Lower leg skin (tissue), 3 donors: Measurements from ENCODE around the gene CALU.

Experiments
- POLR2A ChIP-seq, 2 donors: fragments of 450-650 bp; IDR thresholded peaks; one replicate each; pipeline ENCODE4 v1.6.1; 2016 to 2017; ENCODE audit warnings: antibody characterized with exemption in 2 of 2, mild to moderate bottlenecking in 1 of 2, moderate library complexity in 1 of 2
- TF ChIP-seq, protein P1 (sequence below), 3 donors: fragments of 450-650 bp; IDR thresholded peaks; one replicate each; pipeline ENCODE4 v1.5.1; 2016; ENCODE audit warnings: antibody characterized with exemption in 3 of 3, mild to moderate bottlenecking in 3 of 3, moderate library complexity in 2 of 3

DNA sequence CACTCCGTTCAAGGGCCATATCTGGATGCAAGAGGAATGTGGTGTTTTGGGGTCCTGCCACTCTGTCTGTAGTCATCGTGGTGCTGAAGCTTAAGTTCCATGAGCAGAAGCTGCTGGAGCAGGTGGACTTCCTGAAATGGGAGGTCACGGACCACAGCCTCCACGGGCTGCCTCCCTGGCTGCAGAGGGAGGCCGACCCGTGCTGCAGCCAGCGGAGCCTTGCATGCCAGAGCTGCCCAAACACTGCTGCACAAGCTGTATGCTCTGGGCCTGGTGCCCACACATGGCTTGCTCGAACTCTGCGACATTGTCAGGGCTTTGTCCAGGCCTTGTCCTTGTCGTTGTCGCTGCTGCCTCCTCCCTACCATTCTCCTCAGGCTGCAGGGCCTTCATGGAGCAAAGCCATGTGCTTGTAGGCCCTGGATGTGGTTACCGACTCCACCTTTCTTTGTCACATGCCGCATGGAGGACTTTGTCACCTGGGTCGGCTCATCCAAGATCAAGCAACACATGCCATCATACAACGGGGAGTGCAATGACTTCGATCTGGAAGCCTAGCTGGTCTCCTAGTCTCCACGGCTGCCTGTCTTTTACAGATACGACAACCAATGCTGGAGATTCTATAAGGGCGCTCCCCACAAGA is 45.7 kb upstream of the CALU start:
- TF ChIP-seq, protein P1, sequence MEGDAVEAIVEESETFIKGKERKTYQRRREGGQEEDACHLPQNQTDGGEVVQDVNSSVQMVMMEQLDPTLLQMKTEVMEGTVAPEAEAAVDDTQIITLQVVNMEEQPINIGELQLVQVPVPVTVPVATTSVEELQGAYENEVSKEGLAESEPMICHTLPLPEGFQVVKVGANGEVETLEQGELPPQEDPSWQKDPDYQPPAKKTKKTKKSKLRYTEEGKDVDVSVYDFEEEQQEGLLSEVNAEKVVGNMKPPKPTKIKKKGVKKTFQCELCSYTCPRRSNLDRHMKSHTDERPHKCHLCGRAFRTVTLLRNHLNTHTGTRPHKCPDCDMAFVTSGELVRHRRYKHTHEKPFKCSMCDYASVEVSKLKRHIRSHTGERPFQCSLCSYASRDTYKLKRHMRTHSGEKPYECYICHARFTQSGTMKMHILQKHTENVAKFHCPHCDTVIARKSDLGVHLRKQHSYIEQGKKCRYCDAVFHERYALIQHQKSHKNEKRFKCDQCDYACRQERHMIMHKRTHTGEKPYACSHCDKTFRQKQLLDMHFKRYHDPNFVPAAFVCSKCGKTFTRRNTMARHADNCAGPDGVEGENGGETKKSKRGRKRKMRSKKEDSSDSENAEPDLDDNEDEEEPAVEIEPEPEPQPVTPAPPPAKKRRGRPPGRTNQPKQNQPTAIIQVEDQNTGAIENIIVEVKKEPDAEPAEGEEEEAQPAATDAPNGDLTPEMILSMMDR (IDR thresholded peaks at IDR 0.05): no peak
- TF ChIP-seq POLR2A (IDR thresholded peaks at IDR 0.05): no peak
